SK-MEL-5 (cell line): ENCODE data around the gene DLEC1. TPM values are rescaled to one million over a fixed set of nuclear protein-coding genes. Genes with fewer than 3 reads are reported as not detected.
"Not testable (repeated sequence)": the region's sequence is repeated elsewhere in the genome, so short reads cannot be mapped to it uniquely, and the experiment has no call there.

Source experiments
- DNase-seq: peaks from one replicate; pipeline ENCODE4 v3.0.0-alpha.2; 2016; ENCODE audit warnings: low read depth, low spot score
- in situ Hi-C: cut with HindIII; loops from 2 replicates; pipeline ENCODE4 v1.10.0; 2016; ENCODE audit warnings: low sequenced_read_pairs, high pct_unique_total_duplicates, low pct_unique_long_range_greater_than_20kb
- total RNA-seq: library from RNA; depleted of rRNA; stranded (reverse); fragments of >200 nt; shearing (Covaris generic); gene quantifications from 2 replicates; pipeline ENCODE4 v1.2.3, GENCODE V29; 2014

The DLEC1 gene
- total RNA-seq, 1 experiment from 2014 or later: not detected

DNA sequence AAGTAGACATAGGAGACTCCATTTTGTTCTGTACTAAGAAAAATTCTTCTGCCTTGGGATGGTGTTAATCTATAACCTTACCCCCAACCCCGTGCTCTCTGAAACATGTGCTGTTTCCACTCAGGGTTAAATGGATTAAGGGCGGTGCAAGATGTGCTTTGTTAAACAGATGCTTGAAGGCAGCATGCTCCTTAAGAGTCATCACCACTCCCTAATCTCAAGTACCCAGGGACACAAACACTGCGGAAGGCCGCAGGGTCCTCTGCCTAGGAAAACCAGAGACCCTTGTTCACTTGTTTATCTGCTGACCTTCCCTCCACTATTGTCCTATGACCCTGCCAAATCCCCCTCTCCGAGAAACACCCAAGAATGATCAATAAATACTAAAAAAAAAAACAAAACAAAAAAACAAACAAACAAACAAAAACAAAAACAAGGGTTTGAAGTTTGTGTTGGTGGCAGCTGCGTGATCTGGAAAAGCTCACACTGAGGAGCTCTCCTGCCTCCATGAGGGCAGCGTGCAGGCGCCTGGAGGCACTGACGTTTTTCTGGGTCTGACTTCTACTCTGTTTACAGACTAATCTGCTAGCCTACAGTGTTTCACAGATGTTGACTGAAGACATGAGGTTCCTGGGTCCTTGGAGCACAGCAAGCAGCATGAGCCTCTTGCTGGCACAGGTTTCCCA lies 14.9 kb downstream of the DLEC1 start:
- in situ Hi-C loops, DNase-seq: not testable (repeated sequence)

DNA sequence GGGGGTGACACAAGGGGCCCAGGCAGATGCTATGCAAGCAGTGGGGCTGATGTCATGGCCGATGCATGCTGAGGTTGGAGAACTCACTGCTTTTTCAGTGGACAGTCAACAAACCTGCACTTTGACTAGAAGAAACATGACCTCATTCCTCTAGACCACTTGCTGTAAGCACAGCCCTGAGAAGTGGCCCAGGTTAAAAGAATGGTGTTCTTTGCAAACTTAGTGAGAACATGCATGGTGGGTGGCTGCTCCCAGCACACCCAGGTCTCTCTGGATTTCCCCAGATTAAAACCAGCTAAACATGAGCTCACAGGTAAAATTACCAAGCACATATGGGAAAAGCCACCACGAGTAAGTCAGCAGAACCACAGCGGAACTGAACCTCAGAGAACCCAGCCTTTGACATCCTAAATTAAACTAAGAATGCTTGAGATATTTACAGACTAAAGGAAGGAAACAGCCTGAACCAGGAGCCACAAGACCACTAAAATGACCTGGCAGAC lies 15.5 kb downstream of the DLEC1 start:
- in situ Hi-C loops: no loop called here

DNA sequence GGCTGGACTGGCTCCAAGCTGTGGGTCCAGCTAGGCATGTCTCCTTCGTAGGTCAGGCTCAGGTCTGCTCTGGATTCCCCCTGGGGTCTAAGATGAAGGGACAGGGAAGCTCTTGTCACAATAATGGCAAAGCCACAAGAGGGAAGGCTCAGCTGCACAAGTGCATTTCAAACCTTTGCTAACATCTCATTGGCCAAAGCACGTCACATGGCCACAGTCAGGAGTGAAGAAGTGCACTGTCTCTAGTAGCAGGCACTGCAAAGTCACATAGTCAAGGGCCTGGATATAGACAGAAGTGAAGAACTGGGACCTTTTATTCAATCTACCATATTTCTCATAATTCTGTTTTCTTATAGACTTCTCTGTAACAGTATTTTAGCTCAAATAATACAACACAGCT lies 20.1 kb downstream of the DLEC1 start:
- in situ Hi-C loops: no loop called here
- no peak for DNase-seq

More for the DNA sequence above, 15.5 kb downstream of the DLEC1 start:
- no peak for DNase-seq

DNA sequence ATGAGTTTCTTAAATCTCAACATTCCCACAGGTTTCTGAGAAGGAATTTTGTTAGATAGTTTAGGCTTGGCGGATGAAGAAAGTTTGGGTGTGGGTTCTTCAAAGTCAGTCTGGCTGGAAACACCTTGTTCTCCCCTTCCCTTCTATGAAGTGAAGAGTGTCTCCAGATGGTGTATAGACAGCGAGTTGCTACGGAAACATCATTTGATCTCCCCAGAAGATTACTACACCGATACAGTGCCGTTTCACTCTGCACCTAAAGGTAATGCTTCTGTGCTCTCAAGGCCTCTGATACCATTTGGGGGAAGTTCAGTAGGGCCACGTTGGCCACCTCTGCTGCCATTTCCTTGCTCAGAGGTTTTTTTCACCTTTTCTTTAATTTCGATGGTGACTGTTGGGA lies 20.6 kb downstream of the DLEC1 start:
- in situ Hi-C loops: no loop called here
- DNase-seq: no peak

DNA sequence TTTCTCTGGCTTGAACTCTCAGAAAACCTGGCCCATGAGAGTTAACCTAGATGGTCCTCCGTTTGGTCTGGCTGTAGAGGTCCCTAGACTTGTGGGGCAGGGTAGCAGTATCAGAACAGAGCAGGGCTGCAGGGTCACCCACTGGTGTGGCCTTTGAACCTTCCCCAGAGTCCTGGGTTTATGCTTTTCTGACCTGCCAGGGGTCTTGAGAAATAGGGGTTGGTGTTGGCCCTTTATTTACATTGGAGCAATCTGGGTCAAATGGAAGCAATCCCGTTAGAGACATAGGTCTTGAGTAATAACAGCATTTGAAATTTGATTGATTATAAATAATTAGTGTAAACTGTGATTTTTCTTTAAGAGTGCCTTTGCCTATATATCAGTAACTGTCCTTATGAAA lies 23.8 kb downstream of the DLEC1 start:
- in situ Hi-C loops: no loop called here

DNA sequence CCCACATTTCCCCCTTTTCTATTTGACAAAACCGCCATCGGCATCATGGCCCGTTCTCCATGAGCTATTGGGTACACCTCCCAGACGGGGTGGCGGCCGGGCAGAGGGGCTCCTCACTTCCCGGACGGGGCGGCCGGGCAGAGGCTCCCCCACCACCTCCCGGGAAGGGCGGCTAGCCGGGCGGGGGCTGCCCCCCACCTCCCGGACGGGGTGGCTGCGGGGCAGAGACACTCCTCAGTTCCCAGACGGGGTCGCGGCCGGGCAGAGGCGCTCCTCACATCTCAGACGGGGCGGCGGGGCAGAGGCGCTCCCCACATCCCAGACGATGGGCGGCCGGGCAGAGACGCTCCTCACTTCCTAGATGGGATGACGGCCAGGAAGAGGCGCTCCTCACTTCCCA lies 25.4 kb downstream of the DLEC1 start:
- in situ Hi-C loops, DNase-seq: not testable (repeated sequence)

More for the DNA sequence above, 23.8 kb downstream of the DLEC1 start:
- DNase-seq: no peak

DNA sequence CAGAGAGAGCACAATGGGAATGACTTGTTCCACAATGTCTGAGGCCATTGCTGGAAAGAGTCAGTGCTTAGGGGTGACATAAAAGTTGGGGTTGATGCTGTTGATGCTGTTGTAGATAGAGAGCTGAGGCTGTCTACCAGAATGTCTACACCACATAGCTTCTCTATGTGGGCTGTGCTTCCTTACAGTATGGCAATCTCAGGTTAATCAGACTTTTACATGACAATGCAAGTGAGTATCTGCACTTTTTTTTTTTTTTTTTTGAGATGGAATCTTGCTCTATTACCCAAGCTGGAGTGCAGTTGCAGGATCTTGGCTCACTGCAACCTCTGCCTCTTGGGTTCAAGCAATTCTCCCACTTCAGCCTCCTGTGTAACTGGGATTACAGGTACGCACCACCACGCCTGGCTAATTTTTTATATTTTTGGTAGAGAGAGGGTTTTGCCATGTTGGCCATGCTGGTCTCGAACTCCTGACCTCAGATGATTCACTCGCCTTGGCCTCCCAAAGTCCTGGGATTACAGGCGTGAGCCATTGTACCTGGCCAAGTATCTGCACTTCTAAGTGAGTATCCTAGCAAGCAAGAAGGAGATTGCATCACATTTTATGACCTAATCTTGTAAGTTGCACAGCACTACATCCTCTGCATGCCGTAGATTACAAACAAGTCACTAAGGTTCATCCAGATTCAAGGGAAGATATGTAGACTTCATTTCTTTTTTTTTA lies 28.7 kb downstream of the DLEC1 start:
- no peak for DNase-seq
- in situ Hi-C loops: no loop called here

DNA sequence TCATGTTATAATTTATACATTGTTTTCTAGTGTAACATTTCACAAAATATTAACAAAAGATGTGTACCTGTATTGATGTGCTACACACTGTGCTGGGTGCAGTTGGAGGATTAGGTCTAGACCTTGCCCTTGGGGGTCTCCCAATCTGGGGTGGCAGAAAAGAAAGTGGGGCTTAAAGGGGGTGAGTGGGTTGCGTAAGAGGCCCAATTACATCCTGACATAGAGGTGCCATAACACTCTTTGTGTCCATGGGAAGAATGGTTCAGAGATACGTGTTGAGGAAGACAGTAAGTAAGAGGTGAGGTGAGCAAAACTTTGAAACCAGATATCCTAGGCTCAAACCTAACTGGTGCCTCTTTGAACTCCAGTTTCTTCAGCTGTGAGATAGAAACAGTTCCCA lies 31.0 kb downstream of the DLEC1 start:
- no peak for DNase-seq
- in situ Hi-C loops: no loop called here

DNA sequence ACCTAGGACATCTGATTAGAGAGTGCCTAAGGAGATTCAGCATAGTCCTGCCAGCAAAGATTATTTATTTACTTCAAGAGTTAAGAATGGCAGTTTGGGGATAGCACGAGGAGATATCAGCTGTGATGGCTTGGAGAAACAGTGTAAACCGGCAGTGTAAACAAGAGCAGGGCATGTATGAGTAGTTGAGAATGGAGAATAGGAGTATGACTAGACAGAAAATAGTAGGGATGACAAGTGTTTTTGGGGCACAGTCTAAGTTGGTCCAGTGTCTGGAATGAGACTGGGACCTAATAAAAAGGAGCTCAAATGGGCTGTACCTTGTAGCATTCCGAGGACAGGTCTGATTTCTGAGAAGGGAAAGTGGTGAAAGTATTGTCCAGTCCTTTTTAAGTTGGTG lies 38.1 kb downstream of the DLEC1 start:
- DNase-seq, in situ Hi-C loops: not testable (repeated sequence)

DNA sequence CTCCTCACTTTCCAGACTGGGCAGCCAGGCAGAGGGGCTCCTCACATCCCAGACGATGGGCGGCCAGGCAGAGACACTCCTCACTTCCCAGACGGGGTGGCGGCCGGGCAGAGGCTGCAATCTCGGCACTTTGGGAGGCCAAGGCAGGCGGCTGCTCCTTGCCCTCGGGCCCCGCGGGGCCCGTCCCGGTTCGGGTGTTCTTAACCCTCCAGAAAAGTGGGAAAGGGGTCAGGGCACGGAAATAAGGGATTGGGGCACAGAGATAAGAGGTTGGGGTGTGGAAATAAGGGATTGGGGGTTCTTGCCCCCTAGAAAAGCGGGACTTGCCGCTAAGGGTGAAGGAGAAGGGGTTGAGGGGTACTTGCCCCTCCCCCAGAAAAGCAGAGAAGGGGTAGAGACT lies 43.3 kb downstream of the DLEC1 start:
- DNase-seq, in situ Hi-C loops: not testable (repeated sequence)

DNA sequence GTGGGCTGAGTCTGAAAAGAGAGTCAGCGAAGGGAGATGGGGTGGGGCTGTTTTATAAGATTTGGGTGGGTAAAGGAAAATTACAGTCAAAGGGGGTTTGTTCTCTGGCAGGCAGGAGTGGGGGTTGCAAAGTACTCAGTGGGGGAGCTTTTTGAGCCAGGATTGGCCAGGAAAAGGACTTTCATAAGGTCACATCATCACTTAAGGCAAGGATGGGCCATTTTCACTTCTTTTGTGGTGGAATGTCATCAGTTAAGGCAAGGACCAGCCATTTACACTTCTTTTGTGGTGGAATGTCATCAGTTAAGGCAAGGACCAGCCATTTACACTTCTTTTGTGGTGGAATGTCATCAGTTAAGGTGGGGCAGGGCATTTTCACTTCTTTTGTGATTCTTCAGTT lies 44.2 kb downstream of the DLEC1 start:
- in situ Hi-C loops, DNase-seq: not testable (repeated sequence)

DNA sequence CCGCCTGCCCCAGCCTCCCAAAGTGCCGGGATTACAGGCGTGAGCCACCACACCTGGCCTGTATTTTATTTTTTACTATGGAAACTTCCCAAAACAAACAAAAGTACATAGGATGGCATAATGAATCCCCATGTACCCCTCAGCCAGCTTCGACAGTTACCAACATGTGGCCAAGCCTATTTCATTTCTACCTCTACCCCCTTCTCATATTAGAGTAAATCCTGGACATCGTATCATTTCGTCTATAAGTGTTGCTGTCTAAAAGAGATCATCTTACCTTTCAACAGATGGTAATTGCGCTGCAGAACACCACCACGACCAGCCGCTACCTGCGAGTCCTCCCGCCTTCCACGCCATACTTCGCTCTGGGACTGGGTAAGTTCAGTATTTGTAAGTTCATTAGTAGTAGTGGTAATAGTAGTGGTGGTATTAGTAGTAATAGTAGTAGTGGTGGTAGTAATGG lies 44.9 kb downstream of the DLEC1 start:
- no peak for DNase-seq
- in situ Hi-C loops: no loop called here

DNA sequence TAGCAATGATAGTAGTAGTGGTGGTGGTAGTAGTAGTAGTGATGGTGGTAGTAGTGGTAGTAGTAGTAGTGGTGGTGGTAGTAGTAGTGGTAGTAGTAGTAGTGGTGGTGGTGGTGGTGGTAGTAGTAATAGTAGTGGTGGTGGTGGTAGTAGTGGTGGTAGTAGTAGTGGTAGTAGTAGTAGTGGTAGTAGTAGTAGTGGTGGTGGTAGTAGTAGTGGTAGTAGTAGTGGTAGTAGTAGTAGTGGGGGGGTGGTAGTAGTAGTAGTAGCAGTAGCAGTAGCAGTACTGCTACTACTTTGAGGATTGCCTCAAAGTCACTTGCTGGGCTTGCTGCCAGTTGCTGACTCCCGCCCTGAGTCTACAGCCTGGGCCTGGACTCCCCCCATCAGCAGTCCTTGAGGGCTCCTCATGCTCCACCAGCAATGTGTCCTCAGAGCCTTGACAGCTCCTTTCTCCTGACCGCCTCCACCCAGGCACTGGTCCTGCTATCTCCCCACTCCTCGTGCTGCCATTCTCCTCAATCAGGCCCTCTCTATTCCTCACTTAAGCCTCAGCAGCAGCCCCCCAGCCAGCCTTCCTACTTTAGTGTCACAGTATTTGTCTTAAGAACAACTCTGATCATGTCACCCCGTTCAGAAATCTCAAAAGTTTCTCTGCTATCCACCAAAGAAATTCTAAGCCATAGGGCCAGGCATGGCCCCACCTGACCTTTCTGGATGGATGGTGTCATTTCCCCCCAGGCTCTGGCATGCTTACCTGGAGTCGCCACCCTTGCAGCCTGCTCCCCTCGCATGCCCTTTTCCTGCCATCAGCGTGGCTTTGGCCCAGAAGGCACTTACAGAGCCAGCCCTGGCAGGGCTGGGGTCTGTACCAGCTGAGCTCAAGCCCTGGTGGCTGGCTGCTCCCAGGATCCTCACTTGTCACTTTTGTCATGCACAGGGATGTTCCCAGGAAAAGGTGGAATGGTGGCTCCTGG lies 45.6 kb downstream of the DLEC1 start:
- DNase-seq: peak; percentile 60
- in situ Hi-C loops: no loop called here

DNA sequence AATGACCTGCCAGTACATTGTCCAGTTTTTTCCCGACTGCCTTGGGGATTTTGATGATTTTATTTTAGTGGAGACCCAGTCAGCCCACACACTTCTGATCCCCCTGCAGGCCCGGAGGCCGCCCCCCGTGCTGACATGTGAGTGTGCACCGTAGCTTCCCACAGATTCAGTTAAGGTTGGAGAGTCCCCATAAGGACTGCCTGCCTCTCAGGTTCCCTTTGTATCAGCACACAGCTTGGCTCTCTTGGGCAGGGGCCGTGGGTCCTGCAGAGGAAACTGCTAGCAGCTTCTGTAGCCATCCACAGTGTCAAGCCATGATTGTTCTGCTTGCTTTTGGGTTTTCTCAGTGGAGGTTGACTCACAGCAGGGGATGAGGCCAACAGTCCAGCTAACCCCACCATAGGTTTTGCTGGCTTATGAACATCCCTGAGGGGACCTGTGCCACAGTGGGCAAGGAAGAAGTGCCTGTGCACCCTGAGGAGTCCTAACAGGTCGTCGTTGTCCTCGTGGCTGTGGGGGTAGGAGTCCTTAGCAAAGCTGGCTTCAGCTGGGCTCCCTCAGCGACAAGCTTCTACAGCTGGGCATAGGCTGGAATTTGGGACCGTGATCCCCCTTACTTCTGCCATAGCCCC lies 46.4 kb downstream of the DLEC1 start:
- no peak for DNase-seq
- in situ Hi-C loops: no loop called here

DNA sequence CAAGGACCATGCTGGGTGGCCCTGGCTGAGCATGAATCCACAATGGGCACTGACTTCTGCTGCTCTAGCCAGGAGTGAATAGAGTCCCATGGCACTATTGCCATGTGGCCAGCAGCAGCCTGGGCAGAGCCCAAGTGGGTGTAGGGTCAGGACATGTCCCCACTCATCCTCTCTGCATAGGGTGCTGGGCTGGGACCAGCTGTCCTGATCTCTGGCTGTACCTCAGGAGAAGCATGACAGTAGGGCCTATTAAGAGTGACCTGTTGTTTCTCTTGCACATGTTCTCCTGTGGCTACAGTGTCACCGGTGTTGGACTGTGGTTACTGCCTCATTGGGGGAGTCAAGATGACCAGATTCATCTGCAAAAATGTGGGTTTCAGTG lies 46.9 kb downstream of the DLEC1 start:
- DNase-seq: no peak
- in situ Hi-C loops: no loop called here

DNA sequence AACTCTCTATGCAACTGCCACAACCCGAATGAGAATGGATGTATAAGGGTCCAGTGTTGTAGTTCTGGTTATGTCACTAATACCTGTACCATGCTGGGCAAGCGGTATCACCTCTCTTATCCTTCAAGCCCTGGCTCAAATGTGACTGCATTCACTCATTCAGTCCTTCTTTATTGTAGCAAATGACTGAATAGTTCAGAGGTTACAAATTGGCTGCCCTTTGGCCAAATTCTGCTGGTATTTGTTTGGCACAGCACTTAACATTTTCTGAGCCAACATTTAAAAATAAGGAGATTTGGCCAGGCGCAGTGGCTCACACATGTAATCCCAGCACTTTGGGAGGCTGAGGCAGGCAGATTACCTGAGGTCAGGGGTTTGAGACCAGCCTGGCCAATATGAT lies 47.5 kb downstream of the DLEC1 start:
- DNase-seq: no peak
- in situ Hi-C loops: no loop called here

DNA sequence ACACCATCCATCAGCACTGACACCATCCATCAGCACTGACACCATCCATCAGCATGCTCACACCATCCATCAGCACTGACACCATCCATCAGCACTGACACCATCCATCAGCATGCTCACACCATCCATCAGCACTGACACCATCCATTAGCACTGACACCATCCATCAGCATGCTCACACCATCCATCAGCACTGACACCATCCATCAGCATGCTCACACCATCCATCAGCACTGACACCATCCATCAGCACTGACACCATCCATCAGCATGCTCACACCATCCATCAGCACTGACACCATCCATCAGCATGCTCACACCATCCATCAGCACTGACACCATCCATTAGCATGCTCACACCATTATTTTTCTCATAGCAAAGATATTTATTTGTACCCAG lies 48.3 kb downstream of the DLEC1 start:
- DNase-seq, in situ Hi-C loops: not testable (repeated sequence)
